ENCODE results near the gene CACNB2.

DNA sequence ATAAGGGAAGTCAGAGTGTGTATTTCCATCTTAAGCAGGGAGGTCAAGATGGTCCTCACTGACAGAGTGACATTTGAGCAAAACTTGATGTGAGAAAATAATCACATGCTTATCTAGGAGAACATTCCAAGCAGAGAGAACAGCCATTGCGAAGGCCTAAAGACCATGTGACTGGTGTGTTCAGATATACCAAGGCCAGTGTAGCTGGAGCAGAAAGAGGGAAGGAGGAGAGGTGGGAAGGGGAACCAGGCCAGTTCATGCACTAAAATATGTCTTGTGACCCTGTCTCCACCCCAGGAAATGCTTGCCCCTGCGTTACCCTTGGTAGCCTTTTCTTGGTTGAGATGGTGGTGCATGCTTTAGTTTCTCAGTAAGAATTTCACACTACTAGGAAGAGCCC is 77.4 kb downstream of the CACNB2 start:
- TF ChIP-seq POLR2A (IDR thresholded peaks at IDR 0.05; ENCODE audit: low read length): no peak
- TF ChIP-seq GATA1 (IDR thresholded peaks at IDR 0.05; ENCODE audit: low read depth, low read length): no peak
